Measurements from ENCODE around the gene SPG7.
A peak's percentile ranks its signal among the peaks of the same experiment; 100 is the strongest.

SPG7 gene

GRCh38 chr16:89504091-89504490, 4.1 kb upstream of the SPG7 start:
- H3K36me3 ChIP-seq (ENCODE audit: control insufficient read depth, insufficient read depth, low read length) = no peaks in the 10 kb centered on the region
- no peak overlapping the region for H3K4me3 ChIP-seq (replicated peaks; ENCODE audit: low read depth, low read length)
- TF ChIP-seq CTCF (IDR thresholded peaks at IDR 0.05; ENCODE audit: insufficient read depth, low read length, poor library complexity, severe bottlenecking) = no peak
- H3K27me3 ChIP-seq (replicated peaks; ENCODE audit: control insufficient read depth, insufficient read depth, low read length) = no peaks in the 10 kb centered on the region
- no peak for DNase-seq (ENCODE audit: extremely low read depth, insufficient read length)

- Histone ChIP-seq H3K36me3 (ENCODE audit: control insufficient read depth, insufficient read depth, low read length) (peaks cover under 1% of the 10 kb centered on the region; the same call in 1 of the 2 replicates), H3K27me3 (replicated peaks; ENCODE audit: control insufficient read depth, insufficient read depth, low read length) (no peaks in the 10 kb centered on the region), H3K4me3 (replicated peaks; ENCODE audit: low read depth, low read length) (peak overlapping the region; percentile 9)
- no peak for TF ChIP-seq CTCF (IDR thresholded peaks at IDR 0.05; ENCODE audit: insufficient read depth, low read length, poor library complexity, severe bottlenecking)
- DNase-seq (ENCODE audit: extremely low read depth, insufficient read length) = peak; percentile 77
Observed at GRCh38 chr16:89505204-89506112, 2.7 kb upstream of the SPG7 start.

GRCh38 chr16:89506113-89506504, 2.1 kb upstream of the SPG7 start:
- Histone ChIP-seq H3K4me3 (replicated peaks; ENCODE audit: low read depth, low read length) (peak overlapping the region; percentile 9), H3K36me3 (ENCODE audit: control insufficient read depth, insufficient read depth, low read length) (peaks cover 5% of the 10 kb centered on the region), H3K27me3 (replicated peaks; ENCODE audit: control insufficient read depth, insufficient read depth, low read length) (no peaks in the 10 kb centered on the region)
- TF ChIP-seq CTCF (IDR thresholded peaks at IDR 0.05; ENCODE audit: insufficient read depth, low read length, poor library complexity, severe bottlenecking) = no peak
- DNase-seq (ENCODE audit: extremely low read depth, insufficient read length) = no peak

GRCh38 chr16:89506791-89507191, 1.4 kb upstream of the SPG7 start:
- Histone ChIP-seq H3K4me3 (replicated peaks; ENCODE audit: low read depth, low read length) (peak overlapping the region; percentile 83), H3K27me3 (replicated peaks; ENCODE audit: control insufficient read depth, insufficient read depth, low read length) (no peaks in the 10 kb centered on the region), H3K36me3 (ENCODE audit: control insufficient read depth, insufficient read depth, low read length) (peaks cover 7% of the 10 kb centered on the region)
- DNase-seq (ENCODE audit: extremely low read depth, insufficient read length) = no peak
- TF ChIP-seq CTCF (IDR thresholded peaks at IDR 0.05; ENCODE audit: insufficient read depth, low read length, poor library complexity, severe bottlenecking) = no peak

GRCh38 chr16:89507214-89507833, 879 bp upstream of the SPG7 start:
- H3K27me3 ChIP-seq (replicated peaks; ENCODE audit: control insufficient read depth, insufficient read depth, low read length) = no peaks in the 10 kb centered on the region
- DNase-seq (ENCODE audit: extremely low read depth, insufficient read length) = no peak
- peaks cover 7% of the 10 kb centered on the region for H3K36me3 ChIP-seq (ENCODE audit: control insufficient read depth, insufficient read depth, low read length)
- TF ChIP-seq CTCF (IDR thresholded peaks at IDR 0.05; ENCODE audit: insufficient read depth, low read length, poor library complexity, severe bottlenecking) = no peak
- peak overlapping the region; percentile 83 for H3K4me3 ChIP-seq (replicated peaks; ENCODE audit: low read depth, low read length)
